Measurements from ENCODE around the gene EEF2KMT.
"Not testable (repeated sequence)": the region's sequence is repeated elsewhere in the genome, so short reads cannot be mapped to it uniquely, and the experiment has no call there.

EEF2KMT gene

DNA sequence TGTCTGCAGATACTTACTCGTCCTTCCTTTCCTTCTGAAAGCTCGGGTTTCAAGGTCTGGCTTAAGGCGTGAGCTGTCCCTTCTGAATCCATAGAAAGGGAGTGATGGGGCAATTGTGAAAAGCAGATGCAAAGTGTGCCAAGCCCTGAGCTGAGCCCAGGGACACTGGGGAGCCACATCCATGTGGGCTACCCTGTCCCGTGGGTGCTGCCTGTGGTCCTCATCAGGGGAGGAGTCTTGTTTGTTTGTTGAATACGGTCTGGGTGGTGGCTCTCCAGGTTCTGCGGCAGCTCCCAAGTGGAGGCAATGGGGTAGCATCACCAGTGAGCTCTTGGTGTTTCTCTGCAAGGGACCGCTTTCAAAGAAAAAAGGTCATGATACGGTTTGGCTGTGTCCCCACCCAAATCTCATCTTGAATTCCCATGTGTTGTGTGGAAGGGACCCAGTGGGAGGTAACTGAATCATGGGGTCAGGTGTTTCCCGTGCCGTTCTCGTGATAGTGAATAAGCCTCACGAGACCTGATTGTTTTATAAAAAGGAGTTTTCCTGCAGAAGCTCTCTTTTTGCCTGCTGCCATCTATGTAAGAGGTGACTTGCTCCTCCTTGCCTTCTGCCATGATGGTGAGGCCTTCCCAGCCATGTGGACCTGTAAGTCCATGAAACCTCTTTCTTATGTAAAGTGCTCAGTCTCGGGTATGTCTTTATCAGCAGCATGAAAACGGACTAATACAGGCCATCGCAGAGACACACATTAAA, 27.0 kb downstream of the EEF2KMT start:
- no peak for DNase-seq (ENCODE audit: low read depth, low spot score)

DNA sequence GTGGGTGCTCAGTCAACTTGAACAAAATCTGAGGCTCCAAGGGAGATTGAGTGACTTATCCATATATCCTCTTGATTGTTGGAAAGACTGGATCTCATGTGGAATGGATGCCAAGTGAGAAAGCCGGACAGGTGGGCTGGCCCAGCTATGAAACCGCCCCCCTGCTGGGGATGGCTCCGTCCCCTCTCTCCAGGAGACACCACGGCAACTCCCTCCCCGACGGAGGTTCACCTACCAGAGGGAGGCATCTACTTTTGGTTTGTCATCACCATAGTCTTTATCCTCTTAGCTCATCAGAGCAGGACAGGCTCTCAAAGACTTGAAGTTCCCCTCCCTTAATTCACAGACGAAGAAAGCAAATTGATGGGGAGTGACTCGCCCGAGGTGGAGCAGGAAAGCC, 27.7 kb downstream of the EEF2KMT start:
- no peak for DNase-seq (ENCODE audit: low read depth, low spot score)

GRCh38 chr16:5069048-5069447, 28.5 kb downstream of the EEF2KMT start:
- no peak for DNase-seq (ENCODE audit: low read depth, low spot score)

GRCh38 chr16:5066511-5066910, 31.1 kb downstream of the EEF2KMT start:
- no peak for DNase-seq (ENCODE audit: low read depth, low spot score)

- DNase-seq (ENCODE audit: low read depth, low spot score): no peak
Measured at GRCh38 chr16:5065813-5066212, 31.8 kb downstream of the EEF2KMT start, which contains the start of gene C16orf89. C16orf89 (minus strand) TSS chr16:5065956; CDS start chr16:5065908, 48 bp downstream.

DNA sequence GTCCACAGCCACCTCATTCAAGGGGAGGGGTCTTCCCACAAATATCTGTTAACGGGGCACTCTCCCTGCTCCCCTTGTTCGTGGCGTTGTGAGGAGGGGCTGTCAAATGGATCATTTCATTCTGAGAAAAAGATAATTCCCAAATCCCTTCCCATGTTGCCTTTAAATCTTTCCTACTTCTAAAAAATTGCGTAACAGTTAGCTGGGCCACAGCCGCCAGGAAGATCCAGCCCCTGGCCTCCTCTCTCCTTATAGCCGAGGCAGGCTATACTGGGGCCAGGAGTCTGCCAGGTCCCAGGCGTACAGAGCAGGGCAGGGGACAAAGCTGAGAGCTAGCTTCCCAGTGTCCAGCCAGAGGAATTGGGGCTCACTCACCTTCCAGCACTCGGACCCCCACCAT, 32.3 kb downstream of the EEF2KMT start:
- DNase-seq (ENCODE audit: low read depth, low spot score): no peak

DNA sequence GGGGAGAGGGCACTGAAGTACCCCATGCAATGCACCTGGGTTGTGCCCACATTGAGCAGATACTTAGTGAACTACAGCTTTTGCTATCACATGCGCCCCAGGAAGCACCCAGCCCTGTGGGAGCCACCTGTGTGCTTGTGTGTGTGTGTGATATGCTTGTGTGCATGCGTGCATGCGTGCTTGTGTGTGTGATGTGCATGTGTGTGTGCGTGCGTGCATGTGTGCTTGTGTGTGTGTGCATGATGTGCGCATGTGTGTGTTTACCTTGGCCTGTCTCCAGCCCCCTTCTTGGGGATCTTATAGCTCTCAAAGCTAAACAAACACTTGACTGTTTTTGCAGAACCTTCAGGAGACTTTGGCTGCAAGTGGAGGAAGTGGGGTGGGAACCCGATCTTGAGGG, 32.7 kb downstream of the EEF2KMT start:
- DNase-seq (ENCODE audit: low read depth, low spot score): no peak

GRCh38 chr16:5062790-5063765, 34.5 kb downstream of the EEF2KMT start:
- DNase-seq (ENCODE audit: low read depth, low spot score): no peak

GRCh38 chr16:5062051-5062450, 35.5 kb downstream of the EEF2KMT start:
- no peak for DNase-seq (ENCODE audit: low read depth, low spot score)

DNA sequence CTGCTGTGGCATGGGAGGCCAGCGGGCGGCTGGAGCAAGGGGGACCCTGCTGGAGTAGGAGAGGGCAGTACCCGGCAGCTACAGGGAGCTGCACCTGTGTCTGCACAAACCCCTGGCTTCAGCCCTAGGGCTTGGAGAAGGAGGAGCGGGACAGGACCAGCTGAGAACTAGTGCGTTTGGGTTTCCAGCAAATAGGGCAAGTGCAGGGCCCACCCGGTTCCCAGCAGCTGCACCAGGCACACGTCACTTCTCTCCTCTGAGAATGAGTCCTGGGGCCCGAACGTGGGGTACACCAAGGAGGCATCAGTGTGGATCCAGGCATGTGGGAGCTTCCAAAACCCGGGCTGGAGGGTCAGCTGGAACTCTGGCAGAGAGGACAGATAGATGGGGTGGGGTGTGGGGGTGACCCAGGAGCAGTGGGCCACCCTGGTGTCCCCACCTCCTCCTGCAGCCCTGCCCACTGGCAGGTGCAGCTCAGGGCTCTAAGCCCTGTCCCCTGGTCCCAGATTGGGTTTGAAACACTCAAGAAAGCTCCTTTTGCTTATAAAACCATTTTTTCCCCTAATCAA, 37.4 kb downstream of the EEF2KMT start:
- DNase-seq (ENCODE audit: low read depth, low spot score): no peak

- DNase-seq (ENCODE audit: low read depth, low spot score): no peak
Measured at GRCh38 chr16:5059386-5060072, 38.1 kb downstream of the EEF2KMT start.

- no peak for DNase-seq (ENCODE audit: low read depth, low spot score)
Measured at GRCh38 chr16:5058476-5058875, 39.1 kb downstream of the EEF2KMT start.

- no peak for DNase-seq (ENCODE audit: low read depth, low spot score)
Measured at GRCh38 chr16:5056352-5056751, 41.2 kb downstream of the EEF2KMT start.

DNA sequence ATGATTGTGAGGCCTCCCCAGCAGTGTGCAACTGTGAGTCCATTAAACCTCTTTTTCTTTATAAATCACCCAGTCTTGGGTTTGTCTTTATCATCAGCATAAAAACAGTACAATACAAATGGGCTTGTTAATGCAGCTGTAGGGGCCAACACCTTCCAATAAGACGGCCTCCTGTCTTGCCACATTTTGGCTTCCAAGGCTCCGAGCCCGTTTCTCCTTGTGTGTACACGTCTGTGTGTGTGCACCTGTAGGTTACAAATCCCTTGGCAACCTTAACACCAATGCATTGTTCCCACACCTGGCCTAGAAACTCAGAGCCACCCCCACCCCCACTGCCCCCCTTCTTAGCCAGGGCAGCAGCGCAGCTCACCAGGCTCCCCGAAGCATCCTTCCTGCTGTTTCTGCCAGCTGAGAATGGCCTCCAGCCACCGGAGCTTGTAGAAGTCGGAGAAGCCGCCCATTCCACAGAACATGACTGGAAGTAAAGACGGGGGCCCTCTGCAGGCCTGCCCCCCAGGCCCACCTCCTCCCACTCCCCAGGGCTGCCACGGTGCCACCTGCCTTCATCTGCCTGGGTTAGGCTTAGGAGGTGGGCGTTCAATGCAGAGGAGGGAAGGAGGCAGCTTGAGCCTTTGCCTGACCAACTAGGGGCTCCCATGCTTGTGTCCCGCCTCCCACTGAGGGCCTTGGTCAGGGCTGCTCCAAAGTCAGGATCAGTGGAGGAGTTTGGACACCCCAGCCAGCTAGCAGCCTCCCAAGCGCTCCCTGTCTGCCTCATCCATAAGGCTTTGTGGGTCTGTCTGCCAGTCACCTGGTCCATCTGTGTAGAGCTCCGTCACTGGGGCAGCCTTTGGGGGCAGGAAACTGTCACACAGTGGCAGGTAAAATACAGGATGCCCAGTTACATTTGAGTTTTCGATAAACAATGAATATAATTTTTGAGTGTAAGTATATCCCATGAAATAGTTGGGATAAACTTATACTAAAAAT, 42.4 kb downstream of the EEF2KMT start:
- no peak for DNase-seq (ENCODE audit: low read depth, low spot score)

- no peak for DNase-seq (ENCODE audit: low read depth, low spot score)
Measured at GRCh38 chr16:5046914-5047313, 50.7 kb downstream of the EEF2KMT start.

DNA sequence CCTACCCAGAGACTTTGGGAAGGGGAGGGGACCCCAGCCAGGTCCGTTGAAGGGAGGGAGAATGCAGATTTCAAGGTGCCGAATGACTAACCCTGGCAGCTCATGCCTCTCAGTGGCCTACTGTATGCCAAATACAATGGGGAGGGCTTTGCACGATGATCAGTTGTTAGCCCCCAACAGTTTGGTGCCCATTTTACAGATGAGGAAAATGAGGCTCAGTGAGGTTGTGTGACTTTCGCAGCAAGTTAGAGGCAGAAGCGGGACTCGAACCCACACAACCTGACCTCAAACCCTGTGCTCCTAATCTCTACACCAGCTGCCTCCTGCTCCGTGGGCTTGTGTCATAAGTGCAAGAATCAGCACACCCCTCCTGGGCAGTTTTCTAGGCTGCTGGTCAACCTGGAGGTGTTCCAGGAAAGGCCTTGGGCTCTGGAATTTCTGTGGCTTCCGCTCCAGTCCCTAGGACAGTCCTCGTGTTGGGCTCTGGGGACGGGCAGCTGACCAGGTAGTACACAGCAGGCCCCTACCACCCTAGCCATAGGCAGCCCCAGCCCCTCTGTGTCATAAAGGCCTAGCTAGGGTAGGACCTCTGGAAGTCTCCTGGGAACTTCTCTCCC, 52.0 kb downstream of the EEF2KMT start:
- no peak for DNase-seq (ENCODE audit: low read depth, low spot score)

GRCh38 chr16:5044581-5044980, 53.0 kb downstream of the EEF2KMT start:
- not testable (repeated sequence) for DNase-seq (ENCODE audit: low read depth, low spot score)

DNA sequence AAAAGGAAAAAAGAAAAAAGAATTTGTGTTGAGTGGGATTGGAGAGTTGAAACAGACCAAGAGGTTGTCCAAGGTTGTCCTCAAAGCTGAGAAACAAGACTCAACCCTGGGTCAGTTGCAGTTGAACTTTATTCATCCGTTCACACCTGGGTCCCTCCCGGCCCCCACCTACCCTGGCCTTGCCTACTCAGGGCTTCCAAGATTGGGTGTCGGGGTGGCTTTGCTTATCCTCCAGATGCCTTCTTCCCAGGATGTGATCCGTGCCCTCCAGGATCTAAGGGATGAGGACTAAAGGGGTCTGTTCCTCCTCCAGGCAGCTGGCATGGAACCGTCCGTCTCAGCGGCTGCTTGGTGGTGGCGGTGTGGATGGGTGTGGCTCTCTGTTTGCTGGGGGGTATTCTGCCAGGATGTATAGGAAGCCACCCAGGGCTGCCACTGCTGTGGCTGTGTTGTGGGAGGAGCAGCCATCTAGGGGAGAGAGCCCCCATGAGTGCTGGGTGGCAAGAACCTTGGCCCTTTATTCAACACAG, 53.5 kb downstream of the EEF2KMT start:
- no peak for DNase-seq (ENCODE audit: low read depth, low spot score)

DNA sequence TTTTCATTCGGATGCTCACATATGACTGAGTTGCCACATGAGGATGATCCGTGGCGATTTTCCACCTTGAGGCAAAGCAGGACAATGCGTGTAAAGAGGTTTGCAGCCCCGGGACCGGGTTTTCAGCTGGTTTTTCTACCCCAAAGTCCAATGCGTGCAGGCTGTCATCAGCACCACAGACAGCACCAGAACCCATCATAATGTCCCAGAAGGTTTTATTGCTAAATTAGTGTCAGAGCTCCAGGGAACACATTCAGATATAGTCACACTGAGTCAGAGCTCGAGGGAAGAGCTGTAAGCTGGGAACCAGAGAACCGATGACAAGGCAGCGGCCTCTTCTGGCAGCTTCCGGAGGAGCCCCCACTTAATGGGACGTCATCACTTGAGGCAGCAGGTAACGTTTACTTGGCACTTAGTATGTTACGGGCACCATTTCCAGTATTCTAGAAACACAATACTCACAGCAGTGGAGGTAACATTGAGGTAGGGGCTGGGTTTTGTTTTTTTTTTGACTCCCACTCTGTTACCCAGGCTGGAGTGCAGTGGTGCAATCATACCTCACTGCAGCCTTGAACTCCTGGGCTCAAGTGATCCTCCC, 54.9 kb downstream of the EEF2KMT start:
- DNase-seq (ENCODE audit: low read depth, low spot score): no peak
